Activated CD4-positive, alpha-beta T cell treated with anti-CD3 and anti-CD28 coated beads, Interleukin-2, amount 50 U/mL, for 48 hours (primary cell): ENCODE measurements around the gene DNAH10.

Experiments used
- DNase-seq, 2 experiments: peaks; one replicate each; pipeline ENCODE4 v3.0.0-alpha.2; 2020

DNAH10 gene

DNA sequence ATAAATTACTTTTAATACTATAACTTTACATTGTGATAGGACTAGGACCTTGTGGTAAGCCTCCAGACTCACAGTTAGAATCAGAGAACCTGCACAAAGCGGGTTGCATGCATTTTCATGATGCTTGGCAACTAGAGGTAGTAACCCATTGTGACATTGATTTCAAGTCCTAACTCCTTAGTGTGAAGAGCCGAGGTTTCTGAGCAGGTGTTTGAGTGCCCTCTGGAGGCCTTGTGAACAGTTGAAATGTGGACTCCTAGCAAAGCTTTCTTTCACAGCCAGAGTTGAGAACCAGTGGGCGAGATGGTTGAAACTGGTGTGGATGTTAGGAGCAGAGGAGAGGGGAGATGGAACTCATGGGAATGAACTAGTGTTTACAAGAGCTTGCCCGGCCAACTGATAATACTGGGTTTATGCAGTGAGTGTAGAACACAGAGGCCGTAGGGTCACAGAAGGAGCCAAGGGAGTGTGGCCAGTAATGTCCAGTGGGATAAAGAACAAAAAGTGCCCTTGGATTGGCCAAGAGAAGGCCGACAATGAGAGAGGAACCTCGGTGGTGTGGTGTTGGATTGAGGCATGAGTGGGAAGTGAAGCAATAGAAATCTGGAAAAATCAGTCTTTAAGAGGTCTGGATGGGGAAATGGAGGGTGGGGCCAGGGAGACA is 221.9 kb downstream of the DNAH10 start:
- DNase-seq, result peak in 1 of 2 experiments; percentile 26

DNA sequence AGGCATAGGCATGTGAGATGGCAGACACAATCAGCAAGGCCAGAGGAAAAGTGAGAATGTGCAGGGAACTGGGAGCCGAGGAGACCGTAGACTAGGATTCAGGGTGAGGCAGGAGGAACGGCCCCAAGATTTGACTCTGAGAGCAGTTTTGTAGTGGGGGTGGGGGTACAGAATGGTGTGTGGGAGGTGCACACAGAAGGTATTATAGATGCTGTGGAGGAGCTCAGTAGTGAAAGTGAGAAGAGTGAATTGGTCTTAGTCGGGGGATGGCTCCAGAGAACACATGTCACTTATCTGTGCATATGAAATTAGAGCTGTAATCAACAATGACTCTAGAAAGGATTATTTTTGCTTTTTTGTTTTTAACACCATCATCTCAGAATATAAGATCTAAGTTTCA is 222.8 kb downstream of the DNAH10 start:
- no peak for DNase-seq
